HAP-1 (cell line): Measurements from ENCODE around the gene XBP1.
A peak's percentile ranks its signal among the peaks of the same experiment; 100 is the strongest.

ENCODE experiments used
- DNase-seq, 2 experiments: peaks; one replicate each; pipeline ENCODE4 v3.0.0-alpha.2; 2016 to 2020; ENCODE audit warnings: low spot score in 2 of 2
- H3K27me3 ChIP-seq: fragments of 250-450 bp; sonication (Bioruptor Pico); 2 replicates; pipeline ENCODE4 v1.5.1; 2020; ENCODE audit warnings: low read depth, mild to moderate bottlenecking, moderate library complexity
- H3K36me3 ChIP-seq: fragments of 250-450 bp; sonication (Bioruptor Pico); replicated peaks from 2 replicates; pipeline ENCODE4 v1.5.1; 2020; ENCODE audit warnings: mild to moderate bottlenecking
- H3K4me1 ChIP-seq: fragments of 250-450 bp; sonication (Bioruptor Pico); 2 replicates; pipeline ENCODE4 v1.5.1; 2020; ENCODE audit warnings: mild to moderate bottlenecking
- H3K4me3 ChIP-seq: fragments of 250-450 bp; sonication (Bioruptor Pico); 2 replicates; pipeline ENCODE4 v1.5.1; 2020; ENCODE audit warnings: mild to moderate bottlenecking, moderate library complexity
- H3K9me3 ChIP-seq: fragments of 250-450 bp; sonication (Bioruptor Pico); 2 replicates; pipeline ENCODE4 v1.5.1; 2020; ENCODE audit warnings: mild to moderate bottlenecking, moderate library complexity
- in situ Hi-C: fragments of 300-500 bp; cut with MboI; formaldehyde crosslinking; loops from 3 replicates; pipeline ENCODE4 v1.14.3; 2020; ENCODE audit warnings: low sequenced_read_pairs, inconsistent platforms, mixed read lengths

The XBP1 gene

GRCh38 chr22:28793976-28794584 is 6.3 kb downstream of the XBP1 start:
- H3K4me1 ChIP-seq = peaks cover 8% of the 10 kb centered on the region
- peaks cover 59% of the 10 kb centered on the region for H3K36me3 ChIP-seq
- H3K27me3 ChIP-seq = no peaks in the 10 kb centered on the region
- H3K4me3 ChIP-seq = no peak overlapping the region
- no peaks in the 10 kb centered on the region for H3K9me3 ChIP-seq
- in situ Hi-C loops = no loop called here
- no peak for DNase-seq

DNA sequence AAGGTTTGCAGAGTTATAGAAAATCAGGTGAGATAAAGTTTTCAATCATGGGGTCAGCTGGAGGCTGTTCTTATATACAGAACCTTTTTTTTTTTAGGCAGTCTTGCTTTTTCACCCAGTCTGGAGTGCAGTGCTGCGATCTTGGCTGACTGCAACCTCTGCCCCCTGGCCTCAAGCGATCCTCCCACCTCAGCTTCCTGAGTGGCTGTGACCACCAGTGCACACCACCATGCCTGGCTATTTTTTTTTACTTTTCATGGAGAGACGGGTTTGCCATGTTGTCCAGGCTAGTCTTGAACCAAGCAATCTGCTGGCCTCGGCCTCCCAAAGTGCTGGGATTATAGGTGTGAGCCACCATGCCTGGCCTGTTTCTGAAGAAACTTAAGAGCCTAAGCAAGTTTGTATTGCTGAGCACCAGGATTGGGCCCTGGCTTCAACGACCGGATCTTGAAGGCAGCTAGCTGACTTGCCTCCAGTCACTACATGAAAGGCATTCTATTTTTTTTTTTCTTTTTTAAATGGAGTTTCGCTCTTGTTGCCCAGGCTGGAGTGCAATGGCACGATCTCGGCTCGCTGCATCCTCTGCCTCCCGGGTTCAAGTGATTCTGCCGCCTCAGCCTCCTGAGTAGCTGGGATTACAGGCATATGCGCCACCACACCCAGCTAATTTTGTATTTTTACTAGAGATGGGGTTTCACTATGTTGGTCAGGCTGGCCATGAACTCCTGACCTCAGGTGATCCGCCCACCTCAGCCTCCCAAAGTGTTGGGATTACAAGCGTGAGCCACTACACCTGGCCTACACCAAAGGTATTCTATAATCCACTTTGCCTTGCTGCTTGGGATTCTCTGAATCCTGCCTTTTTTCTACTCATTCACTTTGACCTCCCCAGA is 7.6 kb downstream of the XBP1 start:
- Histone ChIP-seq H3K27me3 (no peaks in the 10 kb centered on the region), H3K36me3 (peaks cover 54% of the 10 kb centered on the region), H3K9me3 (no peaks in the 10 kb centered on the region), H3K4me1 (peaks cover 3% of the 10 kb centered on the region), H3K4me3 (no peak overlapping the region)
- in situ Hi-C loops = no loop called here
- DNase-seq = no peak

GRCh38 chr22:28791841-28792490 is 8.4 kb downstream of the XBP1 start:
- no peaks in the 10 kb centered on the region for H3K27me3 ChIP-seq
- peaks cover 49% of the 10 kb centered on the region for H3K36me3 ChIP-seq
- in situ Hi-C loops = no loop called here
- peaks cover 2% of the 10 kb centered on the region; the same call in 1 of the 2 replicates for H3K4me1 ChIP-seq
- H3K4me3 ChIP-seq = no peak overlapping the region
- DNase-seq = no peak
- no peaks in the 10 kb centered on the region for H3K9me3 ChIP-seq

- Histone ChIP-seq H3K36me3 (peaks cover 49% of the 10 kb centered on the region), H3K9me3 (no peaks in the 10 kb centered on the region), H3K4me1 (no peaks in the 10 kb centered on the region; the same call in 1 of the 2 replicates), H3K27me3 (no peaks in the 10 kb centered on the region), H3K4me3 (no peak overlapping the region)
- in situ Hi-C loops = no loop called here
- no peak for DNase-seq
These were observed 9.2 kb downstream of the XBP1 start for GRCh38 chr22:28791124-28791523.

DNA sequence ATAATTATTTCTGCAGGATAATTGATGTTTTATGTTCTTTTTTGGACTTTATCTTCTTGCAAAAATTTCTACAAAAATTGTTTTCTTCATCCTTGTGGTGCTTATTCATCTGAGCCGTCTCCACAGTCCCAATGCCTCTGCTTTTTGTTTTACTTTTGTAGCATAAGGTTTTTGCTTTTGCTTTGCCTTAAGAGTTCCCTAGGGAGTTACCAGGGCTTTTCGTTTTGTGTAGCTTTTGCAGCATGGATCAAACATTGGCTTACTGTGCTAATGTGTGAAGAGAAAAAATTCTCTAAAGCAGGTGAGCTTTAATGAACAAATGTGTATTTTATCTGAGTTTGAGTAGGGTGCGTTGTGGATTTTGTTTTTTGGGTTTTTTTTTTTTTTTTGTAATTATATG is 11.8 kb downstream of the XBP1 start:
- no peaks in the 10 kb centered on the region for H3K4me1 ChIP-seq
- in situ Hi-C loops = no loop called here

GRCh38 chr22:28783786-28784671 is 16.3 kb downstream of the XBP1 start:
- H3K36me3 ChIP-seq = peaks cover 66% of the 10 kb centered on the region
- H3K9me3 ChIP-seq = no peaks in the 10 kb centered on the region
- no peak for DNase-seq
- no peaks in the 10 kb centered on the region for H3K4me1 ChIP-seq
- in situ Hi-C loops = no loop called here
- H3K27me3 ChIP-seq = no peaks in the 10 kb centered on the region
- H3K4me3 ChIP-seq = no peak overlapping the region

More for the DNA sequence above, 11.8 kb downstream of the XBP1 start:
- no peaks in the 10 kb centered on the region for H3K27me3 ChIP-seq
- DNase-seq = no peak
- no peaks in the 10 kb centered on the region for H3K9me3 ChIP-seq
- no peak overlapping the region for H3K4me3 ChIP-seq
- peaks cover 49% of the 10 kb centered on the region for H3K36me3 ChIP-seq

DNA sequence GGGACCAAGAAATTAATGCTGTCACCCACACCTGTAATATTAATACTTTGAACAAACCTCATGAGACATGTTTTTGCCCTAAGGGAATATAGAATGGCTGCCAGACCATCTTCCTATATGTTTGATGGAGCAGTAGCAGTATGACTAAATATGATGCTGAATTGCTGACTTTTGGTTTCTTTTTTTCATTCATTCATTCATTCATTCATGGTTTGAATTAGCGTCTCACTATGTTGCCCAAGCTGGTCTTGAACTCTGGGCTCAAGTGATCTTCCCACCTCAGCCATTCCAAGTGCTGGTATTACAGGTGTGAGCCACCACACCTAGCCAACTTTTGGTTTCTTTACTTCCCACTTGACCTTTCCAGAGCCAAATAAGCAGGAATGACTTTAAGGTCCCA is 20.1 kb downstream of the XBP1 start:
- peaks cover 46% of the 10 kb centered on the region for H3K36me3 ChIP-seq
- no peaks in the 10 kb centered on the region for H3K27me3 ChIP-seq
- no peaks in the 10 kb centered on the region for H3K4me1 ChIP-seq
- no peaks in the 10 kb centered on the region for H3K9me3 ChIP-seq
- in situ Hi-C loops = no loop called here
- H3K4me3 ChIP-seq = no peak overlapping the region
- DNase-seq = no peak

DNA sequence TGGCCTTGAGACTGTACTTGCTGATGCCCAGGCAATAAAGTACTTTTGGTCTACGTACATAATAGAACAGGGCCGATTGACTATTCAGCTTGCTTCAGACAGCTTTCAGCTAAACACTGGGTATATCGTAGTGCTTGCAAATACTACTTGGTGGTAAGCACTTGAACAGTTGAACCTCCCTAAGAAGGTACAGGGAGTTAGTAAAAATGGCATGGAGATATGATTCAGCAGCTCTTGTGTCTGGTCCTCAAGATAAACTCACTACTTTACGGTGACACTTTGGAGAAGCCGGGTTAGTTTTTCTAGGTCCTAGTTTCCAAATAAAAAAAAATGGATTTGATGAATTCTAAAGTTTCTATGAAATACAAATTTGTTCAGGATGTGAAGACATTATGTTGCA is 20.5 kb downstream of the XBP1 start:
- H3K9me3 ChIP-seq = no peaks in the 10 kb centered on the region
- no peaks in the 10 kb centered on the region for H3K4me1 ChIP-seq
- in situ Hi-C loops = no loop called here
- no peak overlapping the region for H3K4me3 ChIP-seq
- DNase-seq = no peak
- no peaks in the 10 kb centered on the region for H3K27me3 ChIP-seq
- H3K36me3 ChIP-seq = peaks cover 46% of the 10 kb centered on the region

GRCh38 chr22:28774378-28774777 is 26.0 kb downstream of the XBP1 start:
- DNase-seq = no peak
- peaks cover 19% of the 10 kb centered on the region for H3K36me3 ChIP-seq
- no peaks in the 10 kb centered on the region for H3K9me3 ChIP-seq
- no peaks in the 10 kb centered on the region for H3K4me1 ChIP-seq
- in situ Hi-C loops = no loop called here
- no peaks in the 10 kb centered on the region for H3K27me3 ChIP-seq
- H3K4me3 ChIP-seq = no peak overlapping the region

DNA sequence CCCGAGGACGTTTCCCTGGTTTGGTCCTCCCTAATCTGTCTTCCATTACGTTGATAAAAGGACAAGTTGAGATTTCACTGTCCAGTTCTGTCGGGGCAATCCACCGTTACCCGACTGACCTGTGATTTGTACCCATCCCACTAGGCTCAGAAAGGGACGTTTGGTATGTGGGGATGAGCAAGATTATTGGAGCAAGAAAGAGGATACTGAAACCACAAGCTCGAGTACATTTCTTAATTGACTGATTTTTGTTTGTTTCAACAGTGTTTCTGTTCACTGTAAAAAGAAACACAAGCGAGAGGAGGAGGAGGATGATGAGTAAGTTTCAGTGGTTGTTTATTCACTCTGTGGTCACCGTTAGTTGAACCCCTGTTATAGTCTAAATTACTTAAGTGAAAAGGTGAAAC is 26.9 kb downstream of the XBP1 start:
- in situ Hi-C loops = no loop called here
- no peak for DNase-seq
- peak overlapping the region; percentile 68 for H3K4me3 ChIP-seq
- H3K4me1 ChIP-seq = no peaks in the 10 kb centered on the region
- H3K36me3 ChIP-seq = peaks cover 19% of the 10 kb centered on the region
- no peaks in the 10 kb centered on the region for H3K9me3 ChIP-seq
- H3K27me3 ChIP-seq = no peaks in the 10 kb centered on the region

DNA sequence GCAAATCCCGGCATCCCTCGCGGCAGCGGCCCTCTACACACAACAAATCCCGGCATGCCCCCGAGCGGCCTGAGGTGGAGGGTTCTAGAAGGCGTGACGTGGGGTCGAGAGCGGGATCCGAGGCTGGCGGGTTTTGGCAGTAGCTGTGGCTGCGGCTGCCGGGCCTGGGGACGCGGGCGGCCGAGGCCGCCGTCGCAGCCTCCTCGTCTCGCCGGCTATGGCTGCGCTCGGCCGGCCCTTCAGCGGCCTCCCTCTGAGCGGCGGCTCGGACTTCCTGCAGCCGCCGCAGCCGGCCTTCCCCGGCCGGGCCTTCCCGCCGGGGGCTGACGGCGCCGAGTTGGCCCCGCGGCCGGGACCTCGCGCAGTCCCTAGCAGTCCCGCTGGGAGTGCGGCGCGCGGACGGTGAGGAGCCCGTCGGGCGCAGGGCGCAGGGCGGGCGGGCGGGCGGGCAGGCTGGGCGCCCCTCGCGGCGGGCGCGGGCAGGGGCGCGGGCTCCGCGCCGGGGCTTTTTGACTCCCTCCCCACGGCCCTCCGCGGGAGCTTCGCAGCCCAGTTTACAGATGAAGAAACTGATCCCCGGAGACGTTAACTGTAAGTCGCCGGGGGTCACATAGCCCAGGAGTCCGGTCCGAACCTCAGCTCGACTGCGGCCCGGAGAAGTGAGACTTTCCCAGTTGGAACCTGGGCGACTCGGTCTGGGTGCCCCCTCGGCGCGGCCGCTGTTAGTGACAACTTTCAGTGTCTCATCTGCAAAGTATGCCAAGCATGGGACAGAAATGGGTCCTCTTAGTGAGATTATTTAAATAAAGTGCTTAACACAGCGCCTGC is 27.5 kb downstream of the XBP1 start, which contains the start of gene CCDC117:
Gene CCDC117 (plus strand): TSS at position 63 of the 828 bp plus-strand sequence. CDS start 155 bp downstream, at position 218.
- H3K4me1 ChIP-seq = no peaks in the 10 kb centered on the region
- no peaks in the 10 kb centered on the region for H3K27me3 ChIP-seq
- peak; percentile 93 to 96 for DNase-seq
- peaks cover 19% of the 10 kb centered on the region for H3K36me3 ChIP-seq
- H3K9me3 ChIP-seq = no peaks in the 10 kb centered on the region
- peak within 1 kb of the TSS; percentile 68 for H3K4me3 ChIP-seq
- in situ Hi-C loops = no loop called here

- no peaks in the 10 kb centered on the region for H3K4me1 ChIP-seq
- no peaks in the 10 kb centered on the region for H3K9me3 ChIP-seq
- H3K36me3 ChIP-seq = peaks cover 19% of the 10 kb centered on the region
- no peak overlapping the region for H3K4me3 ChIP-seq
- H3K27me3 ChIP-seq = no peaks in the 10 kb centered on the region
- in situ Hi-C loops = no loop called here
- DNase-seq = no peak
These were observed 29.1 kb downstream of the XBP1 start for GRCh38 chr22:28771195-28771791.
